GM21786 (cell line): ENCODE data around the gene ACOT7.

ENCODE experiments used
- ATAC-seq: cut with Tn5 transposase; IDR thresholded peaks from one replicate; pipeline ENCODE4 v1.9.1; 2021; ENCODE audit not compliant: unreplicated experiment

The ACOT7 gene

DNA sequence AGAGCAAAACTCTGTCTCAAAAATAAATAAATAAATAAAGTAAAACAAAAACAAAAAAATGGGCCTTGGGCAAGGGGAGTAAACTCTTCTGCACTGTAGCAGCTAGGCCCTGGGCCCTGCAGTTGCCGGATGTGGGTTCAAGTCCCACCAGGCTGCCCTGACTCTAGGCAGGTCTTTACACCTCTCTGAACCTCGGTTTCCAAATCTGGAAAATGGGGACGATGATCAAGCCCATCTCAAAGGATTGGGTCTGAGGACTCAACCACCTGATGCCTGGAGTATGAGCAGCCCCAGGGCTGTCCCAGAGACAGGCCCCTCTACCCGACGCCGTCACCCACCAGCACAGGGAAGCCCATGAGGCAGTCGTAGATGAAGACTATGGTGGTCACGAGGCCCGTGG is 140.2 kb downstream of the ACOT7 start:
- ATAC-seq = no peak

DNA sequence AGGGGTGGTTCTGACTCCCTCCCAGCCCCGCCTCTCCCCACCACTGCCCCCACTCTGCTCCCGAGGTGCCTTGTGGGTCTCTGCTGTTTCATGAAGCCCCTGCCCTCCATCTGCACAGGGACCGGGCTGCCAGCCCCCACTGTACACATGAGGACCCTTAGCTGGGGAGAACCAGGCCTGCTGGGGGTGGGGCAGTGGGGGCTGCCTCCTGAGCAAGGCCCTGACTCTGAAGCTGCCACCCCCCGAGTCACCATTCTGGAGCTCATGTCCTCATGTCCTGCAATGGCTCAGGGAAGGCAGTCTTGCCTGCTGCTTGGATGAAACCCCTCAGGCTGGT is 141.2 kb downstream of the ACOT7 start:
- ATAC-seq = no peak

DNA sequence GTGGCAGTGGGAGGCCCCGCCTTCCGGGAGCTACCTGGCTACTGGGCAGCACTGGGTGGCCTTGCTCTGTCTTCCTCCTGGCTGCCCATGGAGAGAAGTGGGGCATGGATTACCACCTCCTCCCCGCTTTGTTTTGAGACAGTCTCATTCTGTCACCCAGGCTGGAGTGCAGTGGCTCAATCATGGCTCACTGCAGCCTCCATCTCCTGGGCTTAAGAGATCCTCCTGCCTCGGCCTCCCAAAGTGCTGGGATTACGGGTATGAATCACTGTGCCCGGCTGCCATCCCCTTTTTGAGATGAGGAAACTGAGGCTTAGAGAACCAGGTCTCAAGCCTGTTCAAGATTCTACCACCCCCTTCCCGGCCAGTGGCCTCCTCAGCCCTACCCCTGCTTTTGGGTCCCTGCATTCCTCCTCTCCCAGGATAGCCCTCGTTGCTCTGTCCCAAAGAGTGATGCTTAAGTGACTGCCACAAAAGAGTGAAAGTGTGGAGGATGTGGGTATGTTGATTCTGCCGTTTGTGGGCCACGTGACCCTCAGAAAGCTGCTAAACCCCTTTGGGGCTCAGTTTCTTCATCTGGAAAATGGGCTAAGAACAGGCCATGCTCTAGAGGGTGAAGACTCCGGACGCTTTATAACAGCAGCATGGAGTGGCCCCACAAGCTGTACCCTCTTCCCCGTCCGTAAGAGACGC is 141.7 kb downstream of the ACOT7 start:
- ATAC-seq = no peak

- no peak for ATAC-seq
These were observed 142.3 kb downstream of the ACOT7 start for GRCh38 chr1:6251233-6251632.

DNA sequence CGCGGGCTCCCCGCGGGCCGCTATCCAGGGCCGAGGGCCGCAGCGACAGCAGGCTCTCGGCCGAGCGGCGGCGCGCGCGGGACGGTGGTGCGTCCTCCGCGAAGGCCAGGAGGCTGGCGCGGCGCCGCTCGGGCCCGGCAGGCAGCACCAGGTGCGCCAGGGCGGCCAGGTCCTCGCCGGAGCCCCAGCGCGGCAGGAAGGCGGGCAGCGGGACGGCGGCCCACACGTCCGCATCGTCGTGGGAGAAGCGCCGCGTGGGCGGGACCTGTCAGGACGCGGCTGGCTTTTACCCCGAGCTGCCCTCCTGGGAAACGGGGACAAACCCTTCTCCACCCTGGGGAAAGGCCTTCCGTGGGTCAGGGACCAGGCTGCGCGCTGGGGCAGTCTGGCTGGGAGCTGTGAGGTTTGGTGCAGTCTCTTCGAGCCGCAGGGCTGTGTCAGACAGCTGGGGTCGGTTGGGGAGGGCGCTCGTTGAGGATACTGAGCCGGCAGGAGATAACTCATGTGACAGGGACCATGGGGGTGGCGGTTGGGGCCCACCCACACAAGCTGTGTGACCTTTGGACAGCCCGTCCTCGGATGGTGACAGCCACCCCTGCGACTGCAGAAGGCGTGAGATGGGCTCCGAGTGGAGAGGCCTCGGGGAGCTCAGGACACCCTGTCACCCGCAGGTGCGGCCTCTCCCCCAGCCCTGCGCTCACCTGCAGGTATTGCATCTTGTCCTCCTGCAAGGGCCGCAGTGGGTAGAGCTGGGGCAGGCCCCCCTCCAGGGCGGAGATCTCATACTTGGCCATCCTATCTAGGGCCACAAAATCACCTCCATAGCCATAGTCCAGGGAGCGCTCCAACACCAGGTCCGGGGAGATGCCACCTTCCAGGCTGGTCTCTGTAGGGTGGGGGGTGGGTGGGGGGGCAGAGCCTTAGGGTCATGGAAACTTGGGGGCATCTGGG is 143.6 kb downstream of the ACOT7 start:
- no peak for ATAC-seq

- no peak for ATAC-seq
These were observed 144.4 kb downstream of the ACOT7 start for GRCh38 chr1:6248932-6249738.

DNA sequence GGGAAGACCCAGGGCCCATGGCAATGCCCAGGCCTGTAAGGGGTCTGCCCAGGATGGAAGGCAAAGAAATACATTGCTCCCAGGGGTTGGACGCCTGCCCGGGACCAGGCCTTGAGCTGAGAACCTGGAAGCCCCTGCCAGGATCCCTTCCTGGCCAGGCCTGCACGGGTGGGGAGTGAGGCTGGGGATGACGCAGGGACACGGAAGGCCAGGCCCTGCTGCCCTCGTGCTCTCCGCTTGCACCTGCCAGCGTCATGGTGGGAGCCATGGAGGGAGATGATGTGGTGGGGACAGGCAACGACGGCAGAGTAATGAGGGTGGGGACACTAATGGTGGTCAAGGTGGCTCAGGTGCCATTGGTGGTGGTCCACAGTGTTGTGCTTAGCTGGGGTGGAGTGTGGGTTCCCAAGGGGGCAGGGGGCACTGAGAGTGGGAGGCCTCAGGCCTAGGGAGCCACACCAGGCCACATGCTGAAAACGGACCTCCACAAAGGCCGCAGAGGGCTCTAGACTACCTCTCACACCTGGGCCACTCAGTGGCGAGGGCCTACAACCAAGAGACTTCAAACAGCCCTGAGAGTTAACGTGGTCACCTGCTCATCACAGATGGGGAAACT is 145.3 kb downstream of the ACOT7 start:
- no peak for ATAC-seq

GRCh38 chr1:6247651-6248050 is 145.9 kb downstream of the ACOT7 start:
- ATAC-seq = no peak

- no peak for ATAC-seq
These were observed 146.8 kb downstream of the ACOT7 start for GRCh38 chr1:6246497-6247467.

DNA sequence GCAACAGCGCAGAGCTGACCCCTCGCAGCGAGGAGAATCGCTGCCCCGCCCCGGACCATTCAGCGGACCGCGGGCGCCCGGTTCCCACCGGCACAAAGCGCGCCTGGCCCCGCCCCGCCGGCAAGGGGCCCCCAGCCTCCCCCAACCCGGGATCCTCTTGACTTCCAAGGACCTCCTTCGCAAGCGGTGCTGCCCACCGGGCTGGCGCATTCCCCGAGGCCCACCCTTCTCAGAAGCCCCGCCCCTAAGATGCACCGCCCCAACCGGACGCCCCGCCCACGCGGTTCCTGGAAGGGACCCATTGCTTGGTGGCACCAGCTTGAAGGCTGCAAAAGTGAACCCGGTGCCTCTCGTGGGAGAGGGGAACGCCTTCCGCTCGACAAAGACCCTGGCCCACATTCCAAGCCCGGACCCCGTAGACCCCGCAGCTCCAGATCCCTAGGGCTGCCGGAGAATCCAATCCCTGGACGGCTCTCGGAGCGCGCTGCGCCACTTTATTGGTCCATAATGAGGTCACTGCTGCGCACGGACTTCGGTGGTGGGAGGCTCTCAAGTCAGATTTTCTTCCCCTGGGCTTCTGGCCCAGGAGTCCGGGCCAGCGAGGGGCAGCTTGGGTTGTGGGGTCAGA is 147.6 kb downstream of the ACOT7 start:
- no peak for ATAC-seq

DNA sequence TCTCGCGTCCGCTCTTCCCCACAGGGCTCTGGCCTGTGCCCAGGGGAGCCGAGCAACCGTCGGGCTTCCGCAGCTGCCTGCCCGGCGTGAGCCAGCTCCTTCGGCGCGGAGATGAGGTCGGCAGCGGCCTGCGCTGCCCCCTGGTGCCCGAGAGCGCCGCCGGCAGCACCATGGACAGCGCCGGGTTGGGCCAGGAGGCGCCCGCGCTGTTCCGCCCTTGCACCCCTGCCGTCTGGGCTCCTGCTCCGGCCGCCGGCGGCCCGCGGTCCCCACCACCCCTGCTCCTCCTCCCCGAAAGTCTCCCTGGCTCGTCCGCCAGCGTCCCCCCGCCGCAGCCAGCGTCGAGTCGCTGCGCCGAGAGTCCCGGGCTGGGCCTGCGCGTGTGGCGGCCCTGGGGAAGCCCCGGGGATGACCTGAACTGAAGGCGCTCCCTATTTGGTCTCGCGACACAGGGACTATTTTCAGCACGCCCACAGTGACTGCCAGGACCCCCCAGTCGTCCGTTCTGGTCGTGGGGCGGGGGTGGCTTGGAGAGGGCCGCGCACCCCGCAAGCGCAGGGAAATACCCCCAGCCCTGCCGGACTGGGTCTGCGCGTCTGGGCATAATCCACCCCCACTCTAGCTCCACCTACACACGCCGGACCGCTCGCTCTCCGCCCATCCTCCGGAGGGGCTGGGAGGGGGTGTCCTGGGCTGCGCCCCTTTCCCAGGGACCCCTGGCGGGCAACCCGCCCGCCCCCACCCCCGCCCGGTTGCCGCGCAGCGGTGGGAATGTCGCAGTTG is 148.3 kb downstream of the ACOT7 start:
- ATAC-seq = peak; percentile 54

GRCh38 chr1:6244401-6245049 is 149.0 kb downstream of the ACOT7 start:
- no peak for ATAC-seq

GRCh38 chr1:6243993-6244392 is 149.6 kb downstream of the ACOT7 start, which contains the start of gene HES3:
TSS of gene HES3 (plus strand) at chr1:6244179. CDS start at chr1:6244366, 187 bp downstream.
- no peak for ATAC-seq

DNA sequence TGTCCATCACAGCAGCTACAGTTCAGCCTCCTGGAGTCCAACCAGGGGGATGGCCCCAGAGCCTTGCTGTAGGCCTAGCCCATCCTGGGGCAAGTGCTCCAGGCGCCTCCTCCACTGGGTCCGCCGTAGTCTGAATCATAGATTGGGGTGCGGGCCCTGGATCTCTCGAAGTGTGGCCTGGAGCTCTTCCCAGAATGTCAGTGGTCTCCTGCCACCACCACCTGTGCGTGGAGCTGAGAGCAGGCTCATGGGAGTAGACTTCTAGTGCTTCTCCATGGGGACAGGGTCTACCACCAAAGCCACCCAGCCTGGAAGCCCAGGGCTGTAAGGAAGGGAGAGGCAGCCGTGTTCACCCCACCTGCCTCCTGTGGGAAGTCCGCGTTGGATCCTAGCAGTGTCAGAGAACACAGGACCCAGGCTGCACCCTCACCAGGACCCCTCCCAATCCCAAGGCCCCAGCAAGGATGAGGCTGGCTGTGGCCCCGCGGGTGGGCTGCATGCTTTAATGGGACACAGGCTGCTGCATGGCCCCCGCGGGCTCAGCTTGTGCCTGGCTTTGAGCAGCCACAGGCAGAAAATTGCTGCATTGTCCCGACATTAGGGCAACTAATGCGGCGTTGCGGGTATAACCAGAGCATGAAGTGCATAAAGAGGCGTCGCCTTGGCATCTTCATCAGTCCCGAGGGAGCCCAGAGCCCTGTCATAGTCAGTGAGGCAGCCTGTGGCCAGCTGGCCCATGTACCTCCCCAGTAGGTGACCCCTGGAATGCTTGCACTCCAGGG is 150.3 kb downstream of the ACOT7 start:
- no peak for ATAC-seq

DNA sequence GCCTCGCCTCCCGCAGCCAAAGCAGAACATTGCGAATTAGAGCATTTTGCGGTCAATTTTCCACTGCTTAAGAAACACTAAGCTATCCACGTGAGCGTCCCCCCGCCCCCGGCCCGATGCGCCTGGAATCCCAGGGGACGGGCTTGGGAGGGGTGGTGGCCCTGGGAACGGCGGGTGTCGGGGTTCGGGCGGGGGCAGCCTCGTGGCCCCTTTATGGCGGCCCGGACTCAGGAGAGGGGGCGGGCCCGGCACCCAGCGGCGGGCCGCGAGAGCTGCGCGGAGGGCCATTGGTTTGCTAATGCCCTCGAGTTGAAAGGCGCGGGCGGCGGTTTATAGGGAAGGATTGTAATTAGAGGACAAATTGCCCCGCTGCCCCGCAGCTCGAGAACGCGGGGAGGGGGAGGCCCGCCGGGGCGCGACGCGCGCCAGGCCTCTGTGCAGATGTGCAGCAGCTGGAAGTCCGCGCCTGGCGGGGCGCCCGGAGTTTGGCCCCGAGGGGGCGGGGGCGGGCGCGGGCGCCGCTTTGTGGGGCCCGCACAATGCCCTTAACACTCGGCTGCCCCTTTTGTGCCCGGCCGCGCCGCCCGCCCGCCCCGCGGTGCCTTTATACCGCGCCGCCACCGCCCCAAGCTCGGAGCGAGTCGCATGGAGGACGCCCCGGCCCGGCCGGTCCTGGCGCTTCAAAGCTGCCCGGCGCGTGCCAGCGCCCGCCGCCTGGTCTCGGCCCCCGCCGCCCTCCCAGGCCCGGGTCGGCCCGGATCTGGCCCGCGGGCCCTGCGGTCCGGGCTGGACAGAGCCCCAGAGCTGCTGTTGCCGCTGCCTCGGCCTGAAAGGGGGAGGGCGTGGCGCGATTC is 151.5 kb downstream of the ACOT7 start:
- no peak for ATAC-seq

DNA sequence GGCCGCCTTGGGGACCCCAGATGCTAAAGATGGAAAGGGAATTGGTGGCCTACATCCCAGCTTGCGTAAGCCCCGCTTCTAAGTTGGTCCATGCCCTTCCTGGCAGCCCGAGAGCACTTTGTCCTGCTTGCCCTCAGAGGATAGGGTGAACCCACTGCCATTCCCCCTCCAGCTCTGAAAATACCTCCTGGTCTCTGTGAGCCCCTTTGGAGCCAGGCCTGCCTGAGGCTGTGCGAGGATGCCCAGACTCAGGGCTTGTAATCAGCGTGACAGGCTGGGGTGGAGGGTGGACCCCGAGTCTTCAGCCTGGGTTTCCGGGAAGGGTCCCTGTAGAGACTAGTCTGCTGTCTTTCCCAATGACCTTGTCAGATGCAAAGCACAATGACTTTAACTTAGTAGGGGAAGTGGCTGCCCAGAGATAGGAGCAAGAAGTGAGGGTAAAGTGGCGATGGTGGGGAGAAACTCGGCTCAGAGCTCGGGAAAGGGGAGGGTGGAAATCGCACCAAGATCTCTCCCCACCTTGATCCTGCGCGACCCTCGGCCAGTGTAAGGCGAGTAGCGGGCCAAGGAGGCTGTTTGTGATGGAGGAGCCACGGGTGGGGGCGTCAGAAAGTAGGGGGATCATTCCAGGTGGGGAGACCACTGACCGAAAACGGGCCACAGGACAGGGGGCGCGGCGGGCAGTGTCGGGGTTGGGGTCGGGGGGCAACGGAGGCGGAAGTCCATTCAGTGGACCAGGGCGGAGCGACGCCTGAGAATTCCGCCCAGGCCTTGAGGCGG is 152.3 kb downstream of the ACOT7 start:
- no peak for ATAC-seq
